ENCODE measurements around the gene CCT5.

GRCh38 chr5:10288592-10289219 is 38.6 kb downstream of the CCT5 start:
- TF ChIP-seq CTCF (IDR thresholded peaks at IDR 0.05; ENCODE audit: borderline replicate concordance, extremely low read depth, low read length, poor library complexity, severe bottlenecking) (no peak), EZH2 (IDR thresholded peaks at IDR 0.05; ENCODE audit: borderline replicate concordance, low read depth, low read length, severe bottlenecking) (no peak)

All from DND-41 (cell line).